GM18870 (cell line): ENCODE data around the gene CCDC78.

Source experiments
- ATAC-seq: cut with Tn5 transposase; IDR thresholded peaks from one replicate; pipeline ENCODE4 v1.9.1; 2021; ENCODE audit warnings: moderate library complexity; ENCODE audit not compliant: unreplicated experiment

The CCDC78 gene

GRCh38 chr16:711548-712320 is 14.5 kb downstream of the CCDC78 start:
- no peak for ATAC-seq

- no peak for ATAC-seq
Measured at GRCh38 chr16:711084-711483, 15.2 kb downstream of the CCDC78 start.

GRCh38 chr16:710500-711075 is 15.7 kb downstream of the CCDC78 start:
- ATAC-seq, result no peak

GRCh38 chr16:709566-710499 is 16.4 kb downstream of the CCDC78 start:
- ATAC-seq, result no peak

GRCh38 chr16:708959-709358 is 17.3 kb downstream of the CCDC78 start:
- ATAC-seq, result no peak

- no peak for ATAC-seq
Measured at GRCh38 chr16:708019-708418, 18.2 kb downstream of the CCDC78 start.

GRCh38 chr16:707062-707538 is 19.1 kb downstream of the CCDC78 start:
- ATAC-seq, result no peak

- ATAC-seq, result no peak
Measured at GRCh38 chr16:706189-707061, 19.8 kb downstream of the CCDC78 start.

- no peak for ATAC-seq
Measured at GRCh38 chr16:705431-706188, 20.6 kb downstream of the CCDC78 start, which contains the start of gene FBXL16. TSS of gene FBXL16 (minus strand) at chr16:705801. CDS start at chr16:697405, 8,396 bp downstream.

GRCh38 chr16:704552-705380 is 21.5 kb downstream of the CCDC78 start:
- no peak for ATAC-seq

GRCh38 chr16:704047-704446 is 22.2 kb downstream of the CCDC78 start:
- no peak for ATAC-seq

- ATAC-seq, result no peak
Measured at GRCh38 chr16:703406-703805, 22.8 kb downstream of the CCDC78 start.

- ATAC-seq, result no peak
Measured at GRCh38 chr16:702341-702740, 23.9 kb downstream of the CCDC78 start.

GRCh38 chr16:700684-701584 is 25.3 kb downstream of the CCDC78 start:
- ATAC-seq, result no peak

GRCh38 chr16:698911-699671 is 27.2 kb downstream of the CCDC78 start:
- ATAC-seq, result no peak

GRCh38 chr16:695355-696089 is 30.7 kb downstream of the CCDC78 start:
- no peak for ATAC-seq
